Stimulated activated naive B cell treated with anti-CD40 and anti-IgM and Interleukin-4, amounts not matched to agents 10 μg/mL and 1 μg/mL and 100 μg/mL, for 72 hours (primary cell): ENCODE measurements around the gene MCHR2.

ENCODE experiments used
- ATAC-seq, 2 donors: fragments of 150-1000 bp; cut with Tn5 transposase; replicated peaks; 2 replicates each; pipeline ENCODE4 v1.10.0; 2021; ENCODE audit warnings: moderate library complexity in 1 of 2
- DNase-seq: peaks from one replicate; pipeline ENCODE4 v3.0.0; 2021
- H3K27ac Mint-ChIP-seq: one replicate; pipeline ENCODE4 v1.8.0; 2022; ENCODE audit warnings: mild to moderate bottlenecking, mixed read lengths
- H3K27me3 Mint-ChIP-seq, 2 donors: one replicate each; pipeline ENCODE4 v1.8.0; 2022; ENCODE audit warnings: mixed read lengths in 2 of 2
- H3K36me3 Mint-ChIP-seq, 2 donors: one replicate each; pipeline ENCODE4 v1.8.0; 2022; ENCODE audit warnings: mixed read lengths in 2 of 2, mild to moderate bottlenecking in 1 of 2
- H3K4me1 Mint-ChIP-seq, 2 donors: one replicate each; pipeline ENCODE4 v1.8.0; 2022; ENCODE audit warnings: mixed read lengths in 2 of 2, mild to moderate bottlenecking in 1 of 2
- H3K4me3 Mint-ChIP-seq, 2 donors: one replicate each; pipeline ENCODE4 v1.8.0; 2022; ENCODE audit warnings: mild to moderate bottlenecking in 2 of 2, mixed read lengths in 2 of 2, moderate library complexity in 1 of 2
- H3K9me3 Mint-ChIP-seq, 2 donors: one replicate each; pipeline ENCODE4 v1.8.0; 2022; ENCODE audit warnings: mixed read lengths in 2 of 2, mild to moderate bottlenecking in 1 of 2

Gene MCHR2

GRCh38 chr6:99960027-99960426 lies 34.0 kb downstream of the MCHR2 start:
- H3K9me3 Mint-ChIP-seq, result peaks cover 16 to 19% of the 10 kb centered on the region in 2 donors
- H3K36me3 Mint-ChIP-seq, result no peaks in the 10 kb centered on the region
- H3K27me3 Mint-ChIP-seq, result no peaks in the 10 kb centered on the region
- DNase-seq (no peak), ATAC-seq (no peak)
- no peak overlapping the region for H3K4me3 Mint-ChIP-seq
- no peaks in the 10 kb centered on the region for H3K4me1 Mint-ChIP-seq
- no peak overlapping the region for H3K27ac Mint-ChIP-seq

- no peaks in the 10 kb centered on the region for H3K36me3 Mint-ChIP-seq
- H3K27ac Mint-ChIP-seq, result no peak overlapping the region
- peak in 1 of 2 donors; percentile 19 for ATAC-seq
- no peak for DNase-seq
- H3K4me1 Mint-ChIP-seq, result no peaks in the 10 kb centered on the region
- no peak overlapping the region for H3K4me3 Mint-ChIP-seq
- H3K9me3 Mint-ChIP-seq, result no peaks in the 10 kb centered on the region
- no peaks in the 10 kb centered on the region for H3K27me3 Mint-ChIP-seq
Measured at GRCh38 chr6:99951016-99951805, 42.8 kb downstream of the MCHR2 start.

GRCh38 chr6:99946005-99946404 lies 48.0 kb downstream of the MCHR2 start:
- Mint-ChIP-seq H3K27me3 (peaks cover 11 to 15% of the 10 kb centered on the region in 2 donors), H3K36me3 (no peaks in the 10 kb centered on the region), H3K27ac (no peak overlapping the region), H3K4me1 (no peaks in the 10 kb centered on the region), H3K4me3 (no peak overlapping the region), H3K9me3 (peaks cover 2 to 3% of the 10 kb centered on the region in 2 donors)
- no peak for DNase-seq
- no peak for ATAC-seq

- no peaks in the 10 kb centered on the region for H3K36me3 Mint-ChIP-seq
- no peaks in the 10 kb centered on the region for H3K4me1 Mint-ChIP-seq
- no peak for DNase-seq
- peaks cover 4 to 6% of the 10 kb centered on the region in 2 donors for H3K9me3 Mint-ChIP-seq
- H3K4me3 Mint-ChIP-seq, result no peak overlapping the region
- H3K27me3 Mint-ChIP-seq, result peaks cover 15% of the 10 kb centered on the region in 2 donors
- H3K27ac Mint-ChIP-seq, result no peak overlapping the region
- no peak for ATAC-seq
Measured at GRCh38 chr6:99943846-99944245, 50.2 kb downstream of the MCHR2 start.

GRCh38 chr6:99940582-99940981 lies 53.4 kb downstream of the MCHR2 start:
- Mint-ChIP-seq H3K27me3 (peaks cover 15% of the 10 kb centered on the region in 2 donors), H3K27ac (no peak overlapping the region), H3K4me3 (no peak overlapping the region), H3K9me3 (peaks cover 6% of the 10 kb centered on the region in 2 donors), H3K36me3 (no peaks in the 10 kb centered on the region), H3K4me1 (no peaks in the 10 kb centered on the region)
- no peak for ATAC-seq
- DNase-seq, result no peak

GRCh38 chr6:99933129-99933528 lies 60.9 kb downstream of the MCHR2 start:
- DNase-seq, result no peak
- H3K4me3 Mint-ChIP-seq, result no peak overlapping the region
- no peak overlapping the region for H3K27ac Mint-ChIP-seq
- no peaks in the 10 kb centered on the region for H3K27me3 Mint-ChIP-seq
- H3K4me1 Mint-ChIP-seq, result no peaks in the 10 kb centered on the region
- H3K36me3 Mint-ChIP-seq, result no peaks in the 10 kb centered on the region
- ATAC-seq, result no peak
- peaks cover 0 to 6% of the 10 kb centered on the region in 2 donors for H3K9me3 Mint-ChIP-seq

- Mint-ChIP-seq H3K36me3 (no peaks in the 10 kb centered on the region), H3K27me3 (peaks cover 4% of the 10 kb centered on the region in 2 donors), H3K4me1 (no peaks in the 10 kb centered on the region)
Measured at GRCh38 chr6:99912657-99913056, 81.4 kb downstream of the MCHR2 start.

GRCh38 chr6:99905209-99906106 lies 88.6 kb downstream of the MCHR2 start:
- no peaks in the 10 kb centered on the region for H3K4me1 Mint-ChIP-seq
- H3K4me3 Mint-ChIP-seq, result no peak overlapping the region
- no peaks in the 10 kb centered on the region for H3K36me3 Mint-ChIP-seq
- H3K27ac Mint-ChIP-seq, result no peak overlapping the region
- no peaks in the 10 kb centered on the region for H3K9me3 Mint-ChIP-seq
- peak; percentile 54 to 58 for ATAC-seq
- peaks cover 0 to 6% of the 10 kb centered on the region in 2 donors for H3K27me3 Mint-ChIP-seq
- no peak for DNase-seq

More at GRCh38 chr6:99912657-99913056, 81.4 kb downstream of the MCHR2 start:
- Mint-ChIP-seq H3K9me3 (no peaks in the 10 kb centered on the region), H3K27ac (no peak overlapping the region), H3K4me3 (no peak overlapping the region)
- DNase-seq, result no peak
- no peak for ATAC-seq

- no peak for ATAC-seq
- H3K27ac Mint-ChIP-seq, result no peak overlapping the region
- peaks cover 0 to 1% of the 10 kb centered on the region in 2 donors for H3K9me3 Mint-ChIP-seq
- no peak for DNase-seq
- no peaks in the 10 kb centered on the region for H3K4me1 Mint-ChIP-seq
- no peak overlapping the region for H3K4me3 Mint-ChIP-seq
- peaks cover 6 to 11% of the 10 kb centered on the region in 2 donors for H3K27me3 Mint-ChIP-seq
- H3K36me3 Mint-ChIP-seq, result no peaks in the 10 kb centered on the region
Measured at GRCh38 chr6:99901596-99902384, 92.2 kb downstream of the MCHR2 start.

GRCh38 chr6:99894815-99895214 lies 99.2 kb downstream of the MCHR2 start:
- Mint-ChIP-seq H3K27me3 (peaks cover 7 to 8% of the 10 kb centered on the region in 2 donors), H3K27ac (no peak overlapping the region), H3K9me3 (peaks cover 0 to 1% of the 10 kb centered on the region in 2 donors), H3K4me1 (no peaks in the 10 kb centered on the region), H3K4me3 (no peak overlapping the region), H3K36me3 (no peaks in the 10 kb centered on the region)
- ATAC-seq (no peak), DNase-seq (no peak)

GRCh38 chr6:99887066-99887465 lies 107.0 kb downstream of the MCHR2 start:
- no peak for DNase-seq

GRCh38 chr6:99885051-99885450 lies 109.0 kb downstream of the MCHR2 start:
- no peak for ATAC-seq
- H3K27ac Mint-ChIP-seq, result no peak overlapping the region
- H3K4me3 Mint-ChIP-seq, result no peak overlapping the region
- H3K9me3 Mint-ChIP-seq, result peaks cover 0 to 1% of the 10 kb centered on the region in 2 donors
- no peak for DNase-seq
- peaks cover 5% of the 10 kb centered on the region in 2 donors for H3K27me3 Mint-ChIP-seq
- H3K36me3 Mint-ChIP-seq, result no peaks in the 10 kb centered on the region
- H3K4me1 Mint-ChIP-seq, result no peaks in the 10 kb centered on the region

More at GRCh38 chr6:99887066-99887465, 107.0 kb downstream of the MCHR2 start:
- peaks cover 5% of the 10 kb centered on the region in 2 donors for H3K27me3 Mint-ChIP-seq
- no peak for ATAC-seq
- no peaks in the 10 kb centered on the region for H3K36me3 Mint-ChIP-seq
- peaks cover 0 to 1% of the 10 kb centered on the region in 2 donors for H3K9me3 Mint-ChIP-seq
- no peak overlapping the region for H3K27ac Mint-ChIP-seq
- no peaks in the 10 kb centered on the region for H3K4me1 Mint-ChIP-seq
- no peak overlapping the region for H3K4me3 Mint-ChIP-seq

- Mint-ChIP-seq H3K27me3 (peaks cover 0 to 5% of the 10 kb centered on the region in 2 donors), H3K36me3 (no peaks in the 10 kb centered on the region), H3K4me3 (no peak overlapping the region), H3K4me1 (no peaks in the 10 kb centered on the region), H3K9me3 (no peaks in the 10 kb centered on the region), H3K27ac (no peak overlapping the region)
- DNase-seq (no peak), ATAC-seq (no peak)
Measured at GRCh38 chr6:99882128-99882702, 111.8 kb downstream of the MCHR2 start.

- H3K9me3 Mint-ChIP-seq, result no peaks in the 10 kb centered on the region
- no peak overlapping the region for H3K4me3 Mint-ChIP-seq
- DNase-seq (no peak), ATAC-seq (no peak)
- H3K36me3 Mint-ChIP-seq, result no peaks in the 10 kb centered on the region
- H3K4me1 Mint-ChIP-seq, result no peaks in the 10 kb centered on the region
- H3K27ac Mint-ChIP-seq, result no peak overlapping the region
- H3K27me3 Mint-ChIP-seq, result peaks cover 0 to 10% of the 10 kb centered on the region in 2 donors
Measured at GRCh38 chr6:99879431-99879830, 114.6 kb downstream of the MCHR2 start.
